Measurements from ENCODE around the gene TLE3. TPM values are rescaled to one million over a fixed set of nuclear protein-coding genes. Genes with fewer than 3 reads are reported as not detected.

Gene TLE3
- total and polyA plus RNA-seq, 3 experiments from 2014 or later, result 19.4 to 76.5 (median 73.1) TPM

- H3K4me3 Mint-ChIP-seq, result no peak overlapping the region
- peak in 1 of 5 donors; percentile 39 for DNase-seq
- peaks cover 4 to 57% (median 16%) of the 10 kb centered on the region in 3 donors for H3K36me3 Mint-ChIP-seq
- Histone ChIP-seq H3K27ac (ENCODE audit: low read depth, low read length) (no peak overlapping the region), H3K36me3 (ENCODE audit: insufficient read depth, low read length) (peaks cover 20% of the 10 kb centered on the region), H3K4me1 (ENCODE audit: insufficient read depth, low read length) (no peaks in the 10 kb centered on the region), H3K27me3 (ENCODE audit: insufficient read depth, low read length, poor library complexity, severe bottlenecking) (no peaks in the 10 kb centered on the region), H3K9me3 (ENCODE audit: low read length) (no peaks in the 10 kb centered on the region), H3K4me3 (ENCODE audit: low read length) (no peak overlapping the region)
- peak overlapping the region in 1 of 8 donors; percentile 42 for H3K27ac Mint-ChIP-seq
- ChIA-PET CTCF (no interaction called here), POLR2A (no interaction called here)
- no peaks in the 10 kb centered on the region for H3K4me1 Mint-ChIP-seq
- peaks cover 0 to 5% of the 10 kb centered on the region in 2 donors for H3K27me3 Mint-ChIP-seq
- no peaks in the 10 kb centered on the region for H3K9me3 Mint-ChIP-seq
These were observed 50.9 kb downstream of the TLE3 start for GRCh38 chr15:70046679-70047369.

DNA sequence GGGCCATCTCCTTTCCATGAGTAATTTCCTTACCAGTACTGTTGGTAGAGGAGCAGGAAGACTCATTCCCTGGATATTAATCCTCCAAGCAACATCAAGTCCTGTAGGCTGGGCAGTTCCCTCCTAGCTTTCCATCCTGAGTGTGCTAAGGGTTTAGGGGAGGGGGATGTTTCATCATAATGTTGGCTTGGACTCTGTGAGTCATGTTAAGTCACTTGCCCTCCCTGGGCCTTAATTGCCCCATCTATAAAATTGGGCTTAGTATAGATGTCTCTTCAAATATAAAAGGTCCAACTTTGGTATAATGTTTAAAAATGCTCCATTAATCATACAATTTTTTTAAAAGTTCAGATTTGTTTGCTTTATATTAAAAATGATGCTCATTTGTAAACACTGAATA is 52.7 kb downstream of the TLE3 start:
- peaks cover 0 to 5% of the 10 kb centered on the region in 2 donors for H3K27me3 Mint-ChIP-seq
- H3K4me1 ChIP-seq (ENCODE audit: insufficient read depth, low read length), result no peaks in the 10 kb centered on the region
- no peaks in the 10 kb centered on the region for H3K9me3 Mint-ChIP-seq
- H3K4me3 Mint-ChIP-seq, result no peak overlapping the region
- H3K4me3 ChIP-seq (ENCODE audit: low read length), result no peak overlapping the region
- CTCF ChIA-PET, result no interaction called here
- H3K27me3 ChIP-seq (ENCODE audit: insufficient read depth, low read length, poor library complexity, severe bottlenecking), result no peaks in the 10 kb centered on the region
- no peaks in the 10 kb centered on the region for H3K4me1 Mint-ChIP-seq
- POLR2A ChIA-PET, result no interaction called here
- H3K36me3 Mint-ChIP-seq, result peaks cover 0 to 39% (median 6%) of the 10 kb centered on the region in 3 donors
- no peak for DNase-seq
- H3K27ac Mint-ChIP-seq, result no peak overlapping the region
- H3K36me3 ChIP-seq (ENCODE audit: insufficient read depth, low read length), result peaks cover 2% of the 10 kb centered on the region
- no peaks in the 10 kb centered on the region for H3K9me3 ChIP-seq (ENCODE audit: low read length)
- no peak overlapping the region for H3K27ac ChIP-seq (ENCODE audit: low read depth, low read length)

GRCh38 chr15:70044168-70044567 is 53.5 kb downstream of the TLE3 start:
- Mint-ChIP-seq H3K27me3 (peaks cover 0 to 5% of the 10 kb centered on the region in 2 donors), H3K9me3 (no peaks in the 10 kb centered on the region), H3K27ac (no peak overlapping the region), H3K4me3 (no peak overlapping the region), H3K4me1 (no peaks in the 10 kb centered on the region), H3K36me3 (peaks cover 0 to 30% (median 1%) of the 10 kb centered on the region in 3 donors)
- Histone ChIP-seq H3K27ac (ENCODE audit: low read depth, low read length) (no peak overlapping the region), H3K4me3 (ENCODE audit: low read length) (no peak overlapping the region), H3K36me3 (ENCODE audit: insufficient read depth, low read length) (no peaks in the 10 kb centered on the region), H3K4me1 (ENCODE audit: insufficient read depth, low read length) (no peaks in the 10 kb centered on the region), H3K27me3 (ENCODE audit: insufficient read depth, low read length, poor library complexity, severe bottlenecking) (no peaks in the 10 kb centered on the region), H3K9me3 (ENCODE audit: low read length) (no peaks in the 10 kb centered on the region)
- ChIA-PET POLR2A (no interaction called here), CTCF (no interaction called here)
- peak in 1 of 5 donors; percentile 13 for DNase-seq

- peaks cover 0 to 5% of the 10 kb centered on the region in 2 donors for H3K27me3 Mint-ChIP-seq
- Histone ChIP-seq H3K9me3 (ENCODE audit: low read length) (no peaks in the 10 kb centered on the region), H3K4me1 (ENCODE audit: insufficient read depth, low read length) (no peaks in the 10 kb centered on the region), H3K36me3 (ENCODE audit: insufficient read depth, low read length) (no peaks in the 10 kb centered on the region), H3K27me3 (ENCODE audit: insufficient read depth, low read length, poor library complexity, severe bottlenecking) (no peaks in the 10 kb centered on the region), H3K27ac (ENCODE audit: low read depth, low read length) (no peak overlapping the region), H3K4me3 (ENCODE audit: low read length) (no peak overlapping the region)
- H3K4me1 Mint-ChIP-seq, result no peaks in the 10 kb centered on the region
- peak overlapping the region in 2 of 8 donors; percentile 4 to 29 for H3K27ac Mint-ChIP-seq
- H3K36me3 Mint-ChIP-seq, result peaks cover 0 to 25% (median 0%) of the 10 kb centered on the region in 3 donors
- H3K4me3 Mint-ChIP-seq, result no peak overlapping the region
- DNase-seq, result no peak
- POLR2A ChIA-PET, result no interaction called here
- H3K9me3 Mint-ChIP-seq, result no peaks in the 10 kb centered on the region
- CTCF ChIA-PET, result no interaction called here
These were observed 54.1 kb downstream of the TLE3 start for GRCh38 chr15:70043590-70043989.

DNA sequence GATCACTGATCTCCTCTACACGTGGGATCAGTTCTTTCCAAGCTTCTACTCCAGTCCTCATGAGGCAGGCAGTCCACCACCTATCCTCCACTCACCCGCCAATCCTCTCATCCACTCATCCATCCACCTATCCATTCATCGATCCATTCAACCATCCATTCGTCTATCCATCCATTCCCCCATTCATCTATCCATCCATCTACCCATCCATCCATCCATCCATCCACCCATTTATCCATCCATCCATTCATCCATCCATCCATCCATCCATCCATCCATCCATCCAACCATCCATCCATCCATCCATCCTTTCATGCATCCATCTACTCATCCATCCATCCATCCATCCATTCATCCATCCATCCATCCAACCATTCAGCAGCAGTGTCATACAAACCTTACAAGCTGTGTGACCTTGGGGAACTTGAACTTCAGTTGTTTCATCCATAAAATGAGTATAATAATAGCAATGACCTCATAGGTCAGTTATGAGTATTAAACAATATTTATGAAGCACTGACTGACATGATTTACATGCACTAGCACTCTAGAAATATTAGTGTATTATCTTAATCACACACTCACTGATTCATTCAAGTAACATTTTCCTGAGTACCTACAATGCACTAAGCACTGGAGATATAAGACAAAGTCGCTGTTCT is 55.0 kb downstream of the TLE3 start:
- no peaks in the 10 kb centered on the region for H3K9me3 Mint-ChIP-seq
- H3K27ac Mint-ChIP-seq, result no peak overlapping the region
- Histone ChIP-seq H3K27ac (ENCODE audit: low read depth, low read length) (no peak overlapping the region), H3K36me3 (ENCODE audit: insufficient read depth, low read length) (no peaks in the 10 kb centered on the region), H3K27me3 (ENCODE audit: insufficient read depth, low read length, poor library complexity, severe bottlenecking) (no peaks in the 10 kb centered on the region), H3K4me1 (ENCODE audit: insufficient read depth, low read length) (no peaks in the 10 kb centered on the region), H3K4me3 (ENCODE audit: low read length) (no peak overlapping the region), H3K9me3 (ENCODE audit: low read length) (no peaks in the 10 kb centered on the region)
- peaks cover 0 to 5% of the 10 kb centered on the region in 2 donors for H3K27me3 Mint-ChIP-seq
- ChIA-PET CTCF (interaction anchor here (1.3 kb wide), 1 partner anchor 9 kb away, joined by 3 read pairs; no protein-coding TSS in a partner anchor), POLR2A (no interaction called here)
- H3K4me1 Mint-ChIP-seq, result no peaks in the 10 kb centered on the region
- peaks cover 0 to 18% (median 0%) of the 10 kb centered on the region in 3 donors for H3K36me3 Mint-ChIP-seq
- no peak overlapping the region for H3K4me3 Mint-ChIP-seq
- no peak for DNase-seq

DNA sequence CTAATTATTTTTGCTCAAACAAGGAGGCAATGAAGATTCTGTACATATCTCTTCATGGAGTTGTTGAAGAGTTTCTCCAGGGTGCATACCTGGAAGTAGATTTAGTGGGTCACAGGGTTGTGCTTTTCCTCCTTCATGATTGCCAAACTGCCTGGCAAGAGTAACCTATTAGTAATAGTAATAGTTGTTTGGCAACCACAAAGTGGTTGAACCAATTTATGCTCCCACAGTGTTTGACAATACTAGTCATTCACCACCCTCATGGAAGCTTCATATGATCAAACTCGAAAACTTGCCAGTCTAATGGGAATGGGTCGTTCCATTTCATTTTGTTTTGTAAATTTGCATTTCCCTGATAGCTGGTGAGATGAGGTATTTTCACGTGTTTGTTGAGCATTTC is 57.8 kb downstream of the TLE3 start:
- Mint-ChIP-seq H3K4me1 (no peaks in the 10 kb centered on the region), H3K27ac (no peak overlapping the region), H3K4me3 (no peak overlapping the region), H3K36me3 (peaks cover 0 to 4% (median 0%) of the 10 kb centered on the region in 3 donors), H3K27me3 (peaks cover 0 to 5% of the 10 kb centered on the region in 2 donors), H3K9me3 (no peaks in the 10 kb centered on the region)
- H3K4me3 ChIP-seq (ENCODE audit: low read length), result no peak overlapping the region
- no peak overlapping the region for H3K27ac ChIP-seq (ENCODE audit: low read depth, low read length)
- H3K27me3 ChIP-seq (ENCODE audit: insufficient read depth, low read length, poor library complexity, severe bottlenecking), result no peaks in the 10 kb centered on the region
- no peaks in the 10 kb centered on the region for H3K36me3 ChIP-seq (ENCODE audit: insufficient read depth, low read length)
- DNase-seq, result no peak
- H3K9me3 ChIP-seq (ENCODE audit: low read length), result no peaks in the 10 kb centered on the region
- no peaks in the 10 kb centered on the region for H3K4me1 ChIP-seq (ENCODE audit: insufficient read depth, low read length)
- CTCF ChIA-PET, result no interaction called here
- POLR2A ChIA-PET, result no interaction called here

GRCh38 chr15:70038730-70039392 is 58.9 kb downstream of the TLE3 start:
- Mint-ChIP-seq H3K9me3 (no peaks in the 10 kb centered on the region), H3K4me3 (no peak overlapping the region), H3K36me3 (no peaks in the 10 kb centered on the region), H3K27me3 (peaks cover 0 to 4% of the 10 kb centered on the region in 2 donors), H3K4me1 (no peaks in the 10 kb centered on the region), H3K27ac (peak overlapping the region in 1 of 8 donors; percentile 39)
- ChIA-PET CTCF (interaction anchor here (0.8 kb wide), 1 partner anchor 15 kb away, joined by 3 read pairs; no protein-coding TSS in a partner anchor), POLR2A (no interaction called here)
- Histone ChIP-seq H3K27me3 (ENCODE audit: insufficient read depth, low read length, poor library complexity, severe bottlenecking) (no peaks in the 10 kb centered on the region), H3K9me3 (ENCODE audit: low read length) (no peaks in the 10 kb centered on the region), H3K36me3 (ENCODE audit: insufficient read depth, low read length) (no peaks in the 10 kb centered on the region), H3K27ac (ENCODE audit: low read depth, low read length) (no peak overlapping the region), H3K4me1 (ENCODE audit: insufficient read depth, low read length) (no peaks in the 10 kb centered on the region), H3K4me3 (ENCODE audit: low read length) (no peak overlapping the region)
- no peak for DNase-seq

- POLR2A ChIA-PET, result no interaction called here
- H3K4me1 Mint-ChIP-seq, result no peaks in the 10 kb centered on the region
- H3K27me3 Mint-ChIP-seq, result no peaks in the 10 kb centered on the region
- H3K4me3 Mint-ChIP-seq, result no peak overlapping the region
- H3K36me3 ChIP-seq (ENCODE audit: insufficient read depth, low read length), result no peaks in the 10 kb centered on the region
- no peaks in the 10 kb centered on the region for H3K9me3 Mint-ChIP-seq
- no peaks in the 10 kb centered on the region for H3K36me3 Mint-ChIP-seq
- no peaks in the 10 kb centered on the region for H3K4me1 ChIP-seq (ENCODE audit: insufficient read depth, low read length)
- no peaks in the 10 kb centered on the region for H3K27me3 ChIP-seq (ENCODE audit: insufficient read depth, low read length, poor library complexity, severe bottlenecking)
- no peak overlapping the region for H3K27ac ChIP-seq (ENCODE audit: low read depth, low read length)
- no peak for DNase-seq
- CTCF ChIA-PET, result no interaction called here
- H3K9me3 ChIP-seq (ENCODE audit: low read length), result no peaks in the 10 kb centered on the region
- H3K27ac Mint-ChIP-seq, result no peak overlapping the region
- H3K4me3 ChIP-seq (ENCODE audit: low read length), result no peak overlapping the region
These were observed 60.5 kb downstream of the TLE3 start for GRCh38 chr15:70037292-70037640.
